ENCODE data around the gene GANAB.
"Not testable (repeated sequence)": the region's sequence is repeated elsewhere in the genome, so short reads cannot be mapped to it uniquely, and the experiment has no call there.

Gene GANAB

GRCh38 chr11:62645946-62646824, at the start of gene GANAB:
GANAB (minus strand) TSS chr11:62646613; CDS start chr11:62646599, 14 bp downstream.
- DNase-seq: peak; percentile 98

- peak; percentile 42 for DNase-seq
Measured at GRCh38 chr11:62694455-62695167, 48.2 kb upstream of the GANAB start.

- not testable (repeated sequence) for DNase-seq
Measured at GRCh38 chr11:62693624-62694023, 47.2 kb upstream of the GANAB start.

GRCh38 chr11:62689421-62690183, 43.2 kb upstream of the GANAB start, which contains the start of gene LRRN4CL:
LRRN4CL (minus strand) TSS chr11:62689530; CDS start chr11:62688508, 1,022 bp downstream.
- no peak for DNase-seq

- DNase-seq: no peak
Measured at GRCh38 chr11:62688491-62688890, 42.1 kb upstream of the GANAB start.

- no peak for DNase-seq
Measured at GRCh38 chr11:62687508-62688396, 41.3 kb upstream of the GANAB start.

- no peak for DNase-seq
Measured at GRCh38 chr11:62682518-62682917, 36.1 kb upstream of the GANAB start.

GRCh38 chr11:62680825-62681240, 34.4 kb upstream of the GANAB start:
- peak; percentile 41 for DNase-seq

- peak; percentile 78 for DNase-seq
Measured at GRCh38 chr11:62678770-62679696, 32.6 kb upstream of the GANAB start, which contains the start of gene UBXN1. UBXN1 (minus strand) TSS chr11:62679073; CDS start chr11:62678923, 150 bp downstream.

GRCh38 chr11:62678433-62678769, 32.0 kb upstream of the GANAB start:
- no peak for DNase-seq

GRCh38 chr11:62677714-62678113, 31.3 kb upstream of the GANAB start:
- no peak for DNase-seq

GRCh38 chr11:62677156-62677555, 30.7 kb upstream of the GANAB start:
- DNase-seq: no peak

- no peak for DNase-seq
Measured at GRCh38 chr11:62676698-62677097, 30.3 kb upstream of the GANAB start.

- DNase-seq: not testable (repeated sequence)
Measured at GRCh38 chr11:62675415-62675814, 29.0 kb upstream of the GANAB start.

- DNase-seq: no peak
Measured at GRCh38 chr11:62673196-62673525, 26.7 kb upstream of the GANAB start.

- DNase-seq: peak; percentile 77
Measured at GRCh38 chr11:62671608-62672389, 25.4 kb upstream of the GANAB start, which contains the start of the genes LBHD1 and UQCC3. LBHD1 (minus strand) TSS chr11:62672267; CDS start chr11:62670031, 2,236 bp downstream. UQCC3 (plus strand) TSS chr11:62671673; CDS start chr11:62671746, 73 bp downstream.

- DNase-seq: no peak
Measured at GRCh38 chr11:62671236-62671607, 24.8 kb upstream of the GANAB start.

GRCh38 chr11:62669420-62670161, 23.2 kb upstream of the GANAB start:
- DNase-seq: no peak

- no peak for DNase-seq
Measured at GRCh38 chr11:62667460-62667859, 21.0 kb upstream of the GANAB start.
